K562 (cell line): ENCODE data around the gene ARHGAP4. TPM values are rescaled to one million over a fixed set of nuclear protein-coding genes. Genes with fewer than 3 reads are reported as not detected.

Source experiments
- BCLAF1 ChIP-seq, 2 experiments: fragments of 450-650 bp in 1 of 2; IDR thresholded peaks; 2 replicates each; pipeline ENCODE4 v1.6.1; 2011 to 2017; ENCODE audit warnings: low read depth in 2 of 2, antibody characterized with exemption in 1 of 2, borderline replicate concordance in 1 of 2, low read length in 1 of 2, mild to moderate bottlenecking in 1 of 2, mixed read lengths in 1 of 2; ENCODE audit not compliant: control insufficient read depth in 1 of 2
- BRD9 ChIP-seq: fragments of 450-650 bp; IDR thresholded peaks from 2 replicates; pipeline ENCODE4 v1.6.1; 2018; ENCODE audit warnings: low read depth; ENCODE audit not compliant: partially characterized antibody
- CBX1 ChIP-seq: sonication (generic); IDR thresholded peaks from 2 replicates; pipeline ENCODE4 v1.6.1; 2016; ENCODE audit warnings: antibody characterized with exemption, low read depth, mild to moderate bottlenecking
- ETS1 ChIP-seq: conservative IDR thresholded peaks from 2 replicates; pipeline ENCODE4 v1.6.1; 2011; ENCODE audit warnings: low read depth, mild to moderate bottlenecking, low read length; ENCODE audit not compliant: control insufficient read depth
- FUS ChIP-seq: fragments of 200-400 bp; formaldehyde crosslinking; optimal IDR thresholded peaks from 2 replicates; pipeline ENCODE3; 2017; ENCODE audit warnings: low read depth, low read length
- LCOR ChIP-seq: sonication (generic); formaldehyde crosslinking; IDR thresholded peaks from 2 replicates; pipeline ENCODE4 v1.8.0; 2022; ENCODE audit warnings: mild to moderate bottlenecking, missing genetic modification reagents
- NRF1 ChIP-seq, 2 experiments: fragments of 450-650 bp; IDR thresholded peaks in 1 of 2; conservative IDR thresholded peaks in 1 of 2; 2 replicates each; pipeline ENCODE4 v1.6.1; 2014; ENCODE audit warnings: mild to moderate bottlenecking in 2 of 2
- PML ChIP-seq: IDR thresholded peaks from 2 replicates; pipeline ENCODE4 v1.6.1; 2012; ENCODE audit warnings: low read length, inconsistent platforms
- RBM14 ChIP-seq: fragments of 200-400 bp; formaldehyde crosslinking; IDR thresholded peaks from 2 replicates; pipeline ENCODE4 v1.6.1; 2018; ENCODE audit warnings: low read depth, mild to moderate bottlenecking, low read length, moderate library complexity, borderline replicate concordance; ENCODE audit not compliant: insufficient read depth
- SAFB2 ChIP-seq: fragments of 200-400 bp; formaldehyde crosslinking; IDR thresholded peaks from 2 replicates; pipeline ENCODE4 v1.6.1; 2018; ENCODE audit warnings: borderline replicate concordance, low read length, low read depth, moderate library complexity; ENCODE audit not compliant: severe bottlenecking
- SIN3A ChIP-seq, 2 experiments: fragments of 150-350 bp in 1 of 2; IDR thresholded peaks; 2 replicates each; pipeline ENCODE4 v1.6.1; 2011 to 2016; ENCODE audit warnings: borderline replicate concordance in 2 of 2, low read depth in 2 of 2, low read length in 2 of 2, mild to moderate bottlenecking in 2 of 2, moderate library complexity in 2 of 2; ENCODE audit not compliant: control insufficient read depth in 1 of 2
- TAF15 ChIP-seq: fragments of 200-400 bp; formaldehyde crosslinking; IDR thresholded peaks from 2 replicates; pipeline ENCODE4 v1.6.1; 2017; ENCODE audit warnings: mild to moderate bottlenecking, low read depth, low read length, moderate library complexity
- ZC3H8 ChIP-seq: fragments of 450-650 bp; IDR thresholded peaks from 2 replicates; pipeline ENCODE4 v1.6.1; 2017
- ZKSCAN3 ChIP-seq: fragments of 250-450 bp; sonication (Bioruptor Pico); IDR thresholded peaks from 2 replicates; pipeline ENCODE4 v1.4.0; 2020
- ZMIZ1 ChIP-seq, 2 experiments: fragments of 150-350 bp in 1 of 2; IDR thresholded peaks; 2 replicates each; pipeline ENCODE4 v1.6.1; 2012 to 2016; ENCODE audit warnings: low read depth in 2 of 2, low read length in 2 of 2, mild to moderate bottlenecking in 1 of 2, moderate library complexity in 1 of 2
- ZNF764 ChIP-seq: fragments of 250-450 bp; sonication (Bioruptor Pico); IDR thresholded peaks from 2 replicates; pipeline ENCODE4 v1.4.0; 2020; ENCODE audit warnings: low read depth, mild to moderate bottlenecking, moderate library complexity
- ZNF766 ChIP-seq: fragments of 200-800 bp; sonication (Bioruptor generic); conservative IDR thresholded peaks from 2 replicates; pipeline ENCODE4 v1.6.1; 2016; ENCODE audit warnings: missing genetic modification characterization, missing compliant biosample characterization
- ZNF785 ChIP-seq: fragments of 250-450 bp; sonication (Bioruptor Pico); IDR thresholded peaks from 2 replicates; pipeline ENCODE4 v1.4.0; 2020; ENCODE audit warnings: mild to moderate bottlenecking
- polyA plus RNA-seq, 8 experiments: library from polyadenylated mRNA; depleted of rRNA in 4 of 8; stranded (reverse) in 5 of 8; unstranded in 3 of 8; fragments of >200 nt; fragmentation: Nextera tagmentation in 2 of 8; fragmentation: Illumina TruSeq in 1 of 8; extraction: Ambion mirVana in 2 of 8; extraction: Trizol in 1 of 8; gene quantifications; 2 replicates each; pipeline versions ENCODE4 v1.2.1 to v1.2.3, GENCODE V29; 2011 to 2014; ENCODE audit warnings: inconsistent platforms in 1 of 8, missing spikeins in 1 of 8
- total RNA-seq, 7 experiments: library from RNA; depleted of rRNA in 6 of 7; stranded (reverse); fragments of >200 nt in 6 of 7; fragmentation: Illumina TruSeq in 2 of 7; extraction: Trizol in 2 of 7; gene quantifications; 2 replicates each; pipeline versions ENCODE4 v1.2.1 to v1.2.3, GENCODE V29; 2011 to 2021; ENCODE audit warnings: low replicate concordance in 1 of 7

The ARHGAP4 gene
- total and polyA plus RNA-seq, 9 of the 15 experiments (the other 6 are each of a cell fraction or from before 2014, with no cell fraction given), result 0.30 to 81.8 (median 13.5) TPM

- TF ChIP-seq TAF15 (0 out of 2 replicates have a peak, but pooled peaks have one; percentile 82), BRD9 (no peak), ZMIZ1 (IDR thresholded peaks at IDR 0.05; ENCODE audit: low read depth in 2 of 2, low read length in 2 of 2) (peak in 1 of 2 experiments; percentile 81; a peak in 2 of 4 replicates), SAFB2 (no peak), ZC3H8 (peak; percentile 96), CBX1 (peak; percentile 99), ZNF764 (0 out of 2 replicates have a peak, but pooled peaks have one; percentile 13), LCOR (peak; percentile 32; the same call in 1 of the 2 replicates), PML (peak; percentile 98), ZNF785 (CRISPR knock-in tag) (no peak), RBM14 (peak; percentile 83; the same call in 1 of the 2 replicates), BCLAF1 (IDR thresholded peaks at IDR 0.05; ENCODE audit: borderline replicate concordance in 1 of 2, control insufficient read depth in 1 of 2, low read depth in 2 of 2, low read length in 1 of 2) (peak in 1 of 2 experiments; percentile 94; a peak in 2 of 4 replicates), FUS (peak; percentile 97), NRF1 (conservative IDR thresholded peaks at IDR 0.05 in 1 of 2, IDR thresholded peaks at IDR 0.05 in 1 of 2) (peak; percentile 20 to 24; a peak in 2 of 4 replicates), SIN3A (IDR thresholded peaks at IDR 0.05; ENCODE audit: borderline replicate concordance in 2 of 2, control insufficient read depth in 1 of 2, low read depth in 2 of 2, low read length in 2 of 2) (peak in 1 of 2 experiments; percentile 69; a peak in 2 of 4 replicates), ZNF766 (CRISPR knock-in tag) (peak; percentile 19; the same call in 1 of the 2 replicates), ZKSCAN3 (no peak), ETS1 (peak; percentile 73)
These were observed at the start of gene ARHGAP4 (continued) for GRCh38 chrX:153925739-153926551.
